Activated T-helper 17 cell treated with anti-CD3 and anti-CD28 coated beads, Interleukin-2, amount 50 U/mL, for 72 hours (primary cell): ENCODE data around the gene CFP. TPM values are rescaled to one million over a fixed set of nuclear protein-coding genes. Genes with fewer than 3 reads are reported as not detected.

Experiments used
- ATAC-seq: fragments of 150-1000 bp; cut with Tn5 transposase; replicated peaks from 2 replicates; pipeline ENCODE4 v1.10.0; 2021; ENCODE audit warnings: mild to moderate bottlenecking, moderate library complexity
- H3K27ac Mint-ChIP-seq: one replicate; pipeline ENCODE4 v1.8.0; 2022; ENCODE audit warnings: mixed read lengths
- H3K27me3 Mint-ChIP-seq: one replicate; pipeline ENCODE4 v1.8.0; 2022; ENCODE audit warnings: mixed read lengths
- H3K36me3 Mint-ChIP-seq: one replicate; pipeline ENCODE4 v1.8.0; 2022; ENCODE audit warnings: low read depth, mild to moderate bottlenecking, mixed read lengths
- H3K4me1 Mint-ChIP-seq: one replicate; pipeline ENCODE4 v1.8.0; 2022; ENCODE audit warnings: mixed read lengths
- H3K4me3 Mint-ChIP-seq: one replicate; pipeline ENCODE4 v1.8.0; 2022; ENCODE audit warnings: mild to moderate bottlenecking, mixed read lengths
- H3K9me3 Mint-ChIP-seq: one replicate; pipeline ENCODE4 v1.8.0; 2022; ENCODE audit warnings: mixed read lengths
- total RNA-seq, 2 donors: library from RNA; stranded (reverse); gene quantifications; one replicate each; pipeline ENCODE4 v1.2.3, GENCODE V29; 2022

The CFP gene
- total RNA-seq, 2 donors from 2014 or later: 3.2 to 7.6 TPM

- Mint-ChIP-seq H3K36me3 (peaks cover 95% of the 10 kb centered on the region), H3K27me3 (no peaks in the 10 kb centered on the region), H3K4me3 (peak overlapping the region; percentile 96), H3K27ac (peak overlapping the region; percentile 94), H3K4me1 (peaks cover 27% of the 10 kb centered on the region), H3K9me3 (no peaks in the 10 kb centered on the region)
- ATAC-seq: no peak
Observed at GRCh38 chrX:47649271-47649670, 19.5 kb upstream of the CFP start.

GRCh38 chrX:47648376-47648775 lies 18.6 kb upstream of the CFP start:
- H3K36me3 Mint-ChIP-seq: peaks cover 95% of the 10 kb centered on the region
- H3K27ac Mint-ChIP-seq: peak overlapping the region; percentile 94

GRCh38 chrX:47646636-47647035 lies 16.9 kb upstream of the CFP start:
- Mint-ChIP-seq H3K4me1 (peaks cover 30% of the 10 kb centered on the region), H3K27me3 (no peaks in the 10 kb centered on the region), H3K9me3 (no peaks in the 10 kb centered on the region), H3K4me3 (peak overlapping the region; percentile 96), H3K27ac (peak overlapping the region; percentile 23), H3K36me3 (peaks cover 79% of the 10 kb centered on the region)
- no peak for ATAC-seq

More at GRCh38 chrX:47648376-47648775, 18.6 kb upstream of the CFP start:
- H3K4me1 Mint-ChIP-seq: peaks cover 30% of the 10 kb centered on the region
- ATAC-seq: peak; percentile 7
- no peaks in the 10 kb centered on the region for H3K27me3 Mint-ChIP-seq
- no peaks in the 10 kb centered on the region for H3K9me3 Mint-ChIP-seq
- H3K4me3 Mint-ChIP-seq: peak overlapping the region; percentile 96

GRCh38 chrX:47645530-47645929 lies 15.8 kb upstream of the CFP start:
- H3K4me3 Mint-ChIP-seq: no peak overlapping the region
- H3K9me3 Mint-ChIP-seq: no peaks in the 10 kb centered on the region
- H3K4me1 Mint-ChIP-seq: peaks cover 23% of the 10 kb centered on the region
- no peak for ATAC-seq
- H3K36me3 Mint-ChIP-seq: peaks cover 67% of the 10 kb centered on the region
- no peaks in the 10 kb centered on the region for H3K27me3 Mint-ChIP-seq
- no peak overlapping the region for H3K27ac Mint-ChIP-seq

- H3K9me3 Mint-ChIP-seq: no peaks in the 10 kb centered on the region
- peaks cover 62% of the 10 kb centered on the region for H3K36me3 Mint-ChIP-seq
- no peaks in the 10 kb centered on the region for H3K27me3 Mint-ChIP-seq
- H3K4me1 Mint-ChIP-seq: peaks cover 30% of the 10 kb centered on the region
- no peak for ATAC-seq
- H3K27ac Mint-ChIP-seq: peak overlapping the region; percentile 62
- peak overlapping the region; percentile 29 for H3K4me3 Mint-ChIP-seq
Observed at GRCh38 chrX:47644557-47645091, 14.9 kb upstream of the CFP start.

- Mint-ChIP-seq H3K27ac (no peak overlapping the region), H3K4me1 (peaks cover 32% of the 10 kb centered on the region), H3K9me3 (no peaks in the 10 kb centered on the region), H3K4me3 (no peak overlapping the region), H3K27me3 (no peaks in the 10 kb centered on the region), H3K36me3 (peaks cover 55% of the 10 kb centered on the region)
- ATAC-seq: no peak
Observed at GRCh38 chrX:47643926-47644325, 14.2 kb upstream of the CFP start.

GRCh38 chrX:47638816-47639215 lies 9.1 kb upstream of the CFP start:
- Mint-ChIP-seq H3K27me3 (no peaks in the 10 kb centered on the region), H3K4me1 (peaks cover 10% of the 10 kb centered on the region), H3K36me3 (peaks cover 5% of the 10 kb centered on the region), H3K27ac (no peak overlapping the region), H3K4me3 (peak overlapping the region; percentile 42), H3K9me3 (no peaks in the 10 kb centered on the region)
- no peak for ATAC-seq

- ATAC-seq: peak; percentile 55
- H3K9me3 Mint-ChIP-seq: no peaks in the 10 kb centered on the region
- H3K27me3 Mint-ChIP-seq: no peaks in the 10 kb centered on the region
- peak overlapping the region; percentile 42 for H3K4me3 Mint-ChIP-seq
- H3K27ac Mint-ChIP-seq: peak overlapping the region; percentile 34
- peaks cover 10% of the 10 kb centered on the region for H3K4me1 Mint-ChIP-seq
- H3K36me3 Mint-ChIP-seq: peaks cover 5% of the 10 kb centered on the region
Observed at GRCh38 chrX:47637546-47638195, 7.9 kb upstream of the CFP start.

- H3K9me3 Mint-ChIP-seq: no peaks in the 10 kb centered on the region
- H3K27me3 Mint-ChIP-seq: no peaks in the 10 kb centered on the region
- H3K4me1 Mint-ChIP-seq: peaks cover 10% of the 10 kb centered on the region
- H3K36me3 Mint-ChIP-seq: peaks cover 9% of the 10 kb centered on the region
- peak; percentile 83 for ATAC-seq
- H3K4me3 Mint-ChIP-seq: no peak overlapping the region
- H3K27ac Mint-ChIP-seq: no peak overlapping the region
Observed at GRCh38 chrX:47634871-47635575, 5.3 kb upstream of the CFP start.

- no peak overlapping the region for H3K4me3 Mint-ChIP-seq
- H3K4me1 Mint-ChIP-seq: peaks cover 9% of the 10 kb centered on the region
- H3K27me3 Mint-ChIP-seq: no peaks in the 10 kb centered on the region
- H3K36me3 Mint-ChIP-seq: peaks cover 9% of the 10 kb centered on the region
- no peak overlapping the region for H3K27ac Mint-ChIP-seq
- H3K9me3 Mint-ChIP-seq: no peaks in the 10 kb centered on the region
- ATAC-seq: no peak
Observed at GRCh38 chrX:47633689-47634590, 4.2 kb upstream of the CFP start.

- no peak for ATAC-seq
- peaks cover 9% of the 10 kb centered on the region for H3K36me3 Mint-ChIP-seq
- no peak overlapping the region for H3K27ac Mint-ChIP-seq
- H3K27me3 Mint-ChIP-seq: no peaks in the 10 kb centered on the region
- H3K9me3 Mint-ChIP-seq: no peaks in the 10 kb centered on the region
- H3K4me1 Mint-ChIP-seq: peaks cover 13% of the 10 kb centered on the region
- H3K4me3 Mint-ChIP-seq: no peak overlapping the region
Observed at GRCh38 chrX:47632666-47633065, 2.9 kb upstream of the CFP start.

GRCh38 chrX:47631676-47632075 lies 1.9 kb upstream of the CFP start:
- no peak overlapping the region for H3K4me3 Mint-ChIP-seq
- H3K4me1 Mint-ChIP-seq: peaks cover 13% of the 10 kb centered on the region
- no peaks in the 10 kb centered on the region for H3K27me3 Mint-ChIP-seq
- H3K27ac Mint-ChIP-seq: no peak overlapping the region
- peaks cover 9% of the 10 kb centered on the region for H3K36me3 Mint-ChIP-seq
- ATAC-seq: no peak
- H3K9me3 Mint-ChIP-seq: no peaks in the 10 kb centered on the region

GRCh38 chrX:47628982-47629381 lies 748 bp downstream of the CFP start:
- no peaks in the 10 kb centered on the region for H3K27me3 Mint-ChIP-seq
- peak overlapping the region; percentile 33 for H3K27ac Mint-ChIP-seq
- H3K4me1 Mint-ChIP-seq: peaks cover 13% of the 10 kb centered on the region
- peak overlapping the region; percentile 80 for H3K4me3 Mint-ChIP-seq
- peak; percentile 29 for ATAC-seq
- peaks cover 9% of the 10 kb centered on the region for H3K36me3 Mint-ChIP-seq
- H3K9me3 Mint-ChIP-seq: no peaks in the 10 kb centered on the region

- H3K4me3 Mint-ChIP-seq: no peak overlapping the region
- H3K4me1 Mint-ChIP-seq: peaks cover 13% of the 10 kb centered on the region
- H3K36me3 Mint-ChIP-seq: no peaks in the 10 kb centered on the region
- H3K27me3 Mint-ChIP-seq: no peaks in the 10 kb centered on the region
- no peaks in the 10 kb centered on the region for H3K9me3 Mint-ChIP-seq
- H3K27ac Mint-ChIP-seq: no peak overlapping the region
- no peak for ATAC-seq
Observed at GRCh38 chrX:47625365-47625764, 4.4 kb downstream of the CFP start.
